CD14-positive monocyte (primary cell): ENCODE data around the gene FGD6. TPM values are rescaled to one million over a fixed set of nuclear protein-coding genes. Genes with fewer than 3 reads are reported as not detected.

Experiments
- DNase-seq, 3 donors: peaks; one replicate each; pipeline ENCODE4 v3.0.0-alpha.2; 2011 to 2022
- H2AFZ ChIP-seq: 2 replicates; pipeline ENCODE4 v1.6.0; 2012; ENCODE audit warnings: mild to moderate bottlenecking, low read depth, low read length, inconsistent platforms; ENCODE audit not compliant: insufficient read depth, poor library complexity, severe bottlenecking
- H3K27ac ChIP-seq, 2 donors: 1 replicate in 1 of 2; 2 replicates in 1 of 2; pipeline ENCODE4 v1.5.1; 2012 to 2013; ENCODE audit warnings: low read length in 2 of 2, control low read depth in 1 of 2, inconsistent platforms in 1 of 2, low read depth in 1 of 2, mild to moderate bottlenecking in 1 of 2
- H3K27me3 ChIP-seq, 2 donors: one replicate each; pipeline versions ENCODE4 v1.6.0 to v1.6.1; 2011 to 2013; ENCODE audit warnings: low read length in 2 of 2; ENCODE audit not compliant: control insufficient read depth in 2 of 2, insufficient read depth in 2 of 2
- H3K36me3 ChIP-seq, 2 donors: replicated peaks in 1 of 2; 1 replicate in 1 of 2; 2 replicates in 1 of 2; pipeline versions ENCODE4 v1.5.1 to v1.6.1; 2012 to 2013; ENCODE audit warnings: low read length in 2 of 2, control low read depth in 1 of 2, inconsistent platforms in 1 of 2, mild to moderate bottlenecking in 1 of 2; ENCODE audit not compliant: insufficient read depth in 2 of 2, control insufficient read depth in 1 of 2
- H3K4me1 ChIP-seq, 2 donors: 1 replicate in 1 of 2; 2 replicates in 1 of 2; pipeline versions ENCODE4 v1.5.1 to v1.6.1; 2012 to 2013; ENCODE audit warnings: low read length in 2 of 2, control low read depth in 1 of 2, inconsistent platforms in 1 of 2, mild to moderate bottlenecking in 1 of 2, moderate library complexity in 1 of 2; ENCODE audit not compliant: insufficient read depth in 2 of 2, control insufficient read depth in 1 of 2
- H3K4me2 ChIP-seq: replicated peaks from 2 replicates; pipeline ENCODE3; 2012; ENCODE audit warnings: low read length, moderate library complexity, mild to moderate bottlenecking; ENCODE audit not compliant: poor library complexity, severe bottlenecking; ENCODE audit errors: extremely low read depth
- H3K4me3 ChIP-seq, 3 experiments: fragments of 200-600 bp in 1 of 3; sonication (generic) in 1 of 3; replicated peaks in 1 of 3; 1 replicate in 2 of 3; 2 replicates in 1 of 3; pipeline ENCODE4 v1.5.1; 2011 to 2013; ENCODE audit warnings: low read length in 3 of 3, mild to moderate bottlenecking in 3 of 3, control low read depth in 2 of 3, low read depth in 2 of 3, inconsistent platforms in 1 of 3, moderate library complexity in 1 of 3
- H3K79me2 ChIP-seq: 2 replicates; pipeline ENCODE4 v1.6.0; 2012; ENCODE audit warnings: mild to moderate bottlenecking, control low read depth, inconsistent platforms, low read length, moderate library complexity; ENCODE audit not compliant: insufficient read depth
- H3K9ac ChIP-seq: 2 replicates; pipeline ENCODE4 v1.6.0; 2017; ENCODE audit warnings: low read length, mild to moderate bottlenecking; ENCODE audit not compliant: insufficient read depth, poor library complexity, severe bottlenecking
- H3K9me3 ChIP-seq, 2 donors: replicated peaks in 1 of 2; 1 replicate in 1 of 2; 2 replicates in 1 of 2; pipeline versions ENCODE4 v1.5.1 to v1.6.1; 2012 to 2013; ENCODE audit warnings: low read length in 2 of 2, control low read depth in 1 of 2; ENCODE audit not compliant: control insufficient read depth in 1 of 2, insufficient read depth in 1 of 2
- H4K20me1 ChIP-seq: 2 replicates; pipeline ENCODE4 v1.6.0; 2012; ENCODE audit warnings: mild to moderate bottlenecking, low read length, control low read depth, moderate library complexity; ENCODE audit not compliant: insufficient read depth
- H3K27ac Mint-ChIP-seq, 7 donors: one replicate each; pipeline ENCODE4 v1.8.0; 2020; ENCODE audit warnings: mild to moderate bottlenecking in 7 of 7, mixed read lengths in 7 of 7, moderate library complexity in 6 of 7, inconsistent platforms in 2 of 7
- H3K27me3 Mint-ChIP-seq, 3 donors: one replicate each; pipeline ENCODE4 v1.8.0; 2021 to 2022; ENCODE audit warnings: low read depth in 3 of 3, mild to moderate bottlenecking in 3 of 3, mixed read lengths in 3 of 3, moderate library complexity in 3 of 3, inconsistent platforms in 1 of 3
- H3K36me3 Mint-ChIP-seq, 2 donors: one replicate each; pipeline ENCODE4 v1.8.0; 2020; ENCODE audit warnings: mixed read lengths in 2 of 2, inconsistent platforms in 1 of 2, mild to moderate bottlenecking in 1 of 2
- H3K4me1 Mint-ChIP-seq: one replicate; pipeline ENCODE4 v1.8.0; 2020; ENCODE audit warnings: mild to moderate bottlenecking, mixed read lengths
- H3K4me3 Mint-ChIP-seq, 2 donors: one replicate each; pipeline ENCODE4 v1.8.0; 2020; ENCODE audit warnings: mild to moderate bottlenecking in 2 of 2, mixed read lengths in 2 of 2, moderate library complexity in 1 of 2
- H3K9me3 Mint-ChIP-seq, 7 donors: one replicate each; pipeline ENCODE4 v1.8.0; 2020 to 2022; ENCODE audit warnings: mixed read lengths in 7 of 7, mild to moderate bottlenecking in 6 of 7, moderate library complexity in 6 of 7, inconsistent platforms in 2 of 7
- WGBS: methylation state at CpG from one replicate; pipeline ENCODE4 v1.1.5; 2013; ENCODE audit warnings: missing lambda C conversion rate; ENCODE audit not compliant: insufficient coverage; 5-methylcytosine and 5-hydroxymethylcytosine counted together
- intact Hi-C, 2 donors: fragments of 100-400 bp; cut with micrococcal nuclease; formaldehyde crosslinking; loops; one replicate each; pipeline versions ENCODE4 v1.15.0 to v1.15.1; 2023
- polyA plus RNA-seq, 3 donors: library from polyadenylated mRNA; depleted of rRNA in 1 of 3; unstranded in 2 of 3; stranded (reverse) in 1 of 3; fragments of 300-500 nt in 2 of 3; fragments of >200 nt in 1 of 3; fragmentation: Illumina TruSeq in 2 of 3; gene quantifications; 1 replicate in 2 of 3; 2 replicates in 1 of 3; pipeline ENCODE4 v1.2.3, GENCODE V29; 2012 to 2021
- TF ChIP-seq, protein P1 (sequence below): fragments of 200-600 bp; IDR thresholded peaks from one replicate; pipeline ENCODE4 v1.8.0; 2022; ENCODE audit warnings: antibody characterized with exemption, mild to moderate bottlenecking

FGD6 gene
- polyA plus RNA-seq, 3 donors, result 4.0 to 8.1 (median 5.3) TPM

DNA sequence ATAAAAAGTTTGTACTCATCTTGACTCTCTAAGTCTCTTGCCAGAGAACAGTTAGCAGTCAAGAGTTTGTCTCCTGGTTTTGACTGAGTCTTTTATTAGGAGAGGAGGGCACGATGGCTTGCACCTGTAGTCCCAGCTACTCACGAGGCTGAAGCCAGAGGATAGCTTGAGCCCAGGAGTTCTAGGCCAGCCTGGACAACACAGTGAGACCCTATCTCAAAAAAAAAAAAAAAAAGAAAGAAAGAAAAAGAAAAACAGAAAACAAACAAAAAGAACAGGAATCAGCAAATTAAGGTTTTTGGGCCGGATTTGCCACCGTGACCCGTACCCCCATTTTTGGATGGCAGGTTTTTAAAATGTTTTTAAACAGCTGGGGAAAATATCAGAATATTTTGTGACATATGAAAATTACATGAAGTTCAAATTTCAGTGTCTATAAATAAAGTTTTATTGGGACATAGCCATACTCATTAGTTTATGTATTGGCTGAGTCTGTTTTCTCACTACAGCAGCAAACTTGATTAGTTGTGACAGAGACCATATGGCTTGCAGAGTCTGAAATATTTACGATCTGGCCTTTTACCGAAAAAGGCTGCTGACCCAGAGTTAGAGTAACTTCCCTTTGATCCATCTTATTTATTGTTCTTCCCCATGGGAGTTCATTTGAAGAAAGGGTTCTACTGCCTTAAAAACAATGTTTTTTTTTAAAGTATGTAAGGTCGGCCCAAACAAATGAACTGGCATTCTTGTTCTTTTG lies 31.5 kb upstream of the FGD6 start:
- Mint-ChIP-seq H3K4me3 (no peak overlapping the region), H3K4me1 (no peaks in the 10 kb centered on the region), H3K36me3 (peaks cover 28 to 33% of the 10 kb centered on the region in 2 donors), H3K9me3 (no peaks in the 10 kb centered on the region), H3K27me3 (peaks cover 0 to 2% (median 0%) of the 10 kb centered on the region in 3 donors), H3K27ac (peak overlapping the region in 1 of 7 donors; percentile 42)
- H3K9me3 ChIP-seq, result no peaks in the 10 kb centered on the region
- no peaks in the 10 kb centered on the region for H3K27me3 ChIP-seq
- H3K27ac ChIP-seq, result no peak overlapping the region
- intact Hi-C loops, result no loop called here
- TF ChIP-seq, protein P1, sequence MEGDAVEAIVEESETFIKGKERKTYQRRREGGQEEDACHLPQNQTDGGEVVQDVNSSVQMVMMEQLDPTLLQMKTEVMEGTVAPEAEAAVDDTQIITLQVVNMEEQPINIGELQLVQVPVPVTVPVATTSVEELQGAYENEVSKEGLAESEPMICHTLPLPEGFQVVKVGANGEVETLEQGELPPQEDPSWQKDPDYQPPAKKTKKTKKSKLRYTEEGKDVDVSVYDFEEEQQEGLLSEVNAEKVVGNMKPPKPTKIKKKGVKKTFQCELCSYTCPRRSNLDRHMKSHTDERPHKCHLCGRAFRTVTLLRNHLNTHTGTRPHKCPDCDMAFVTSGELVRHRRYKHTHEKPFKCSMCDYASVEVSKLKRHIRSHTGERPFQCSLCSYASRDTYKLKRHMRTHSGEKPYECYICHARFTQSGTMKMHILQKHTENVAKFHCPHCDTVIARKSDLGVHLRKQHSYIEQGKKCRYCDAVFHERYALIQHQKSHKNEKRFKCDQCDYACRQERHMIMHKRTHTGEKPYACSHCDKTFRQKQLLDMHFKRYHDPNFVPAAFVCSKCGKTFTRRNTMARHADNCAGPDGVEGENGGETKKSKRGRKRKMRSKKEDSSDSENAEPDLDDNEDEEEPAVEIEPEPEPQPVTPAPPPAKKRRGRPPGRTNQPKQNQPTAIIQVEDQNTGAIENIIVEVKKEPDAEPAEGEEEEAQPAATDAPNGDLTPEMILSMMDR, result no peak
- H2AFZ ChIP-seq, result no peak overlapping the region
- H3K36me3 ChIP-seq, result peaks cover 20 to 24% of the 10 kb centered on the region in 2 donors
- no peak overlapping the region for H3K4me3 ChIP-seq
- no peaks in the 10 kb centered on the region for H3K4me1 ChIP-seq
- H3K79me2 ChIP-seq, result no peaks in the 10 kb centered on the region
- H3K9ac ChIP-seq, result no peak overlapping the region
- WGBS, result 100% methylated on average over 3 of the region's 8 CpGs
- DNase-seq, result no peak
- no peaks in the 10 kb centered on the region for H4K20me1 ChIP-seq
- no peak overlapping the region for H3K4me2 ChIP-seq

DNA sequence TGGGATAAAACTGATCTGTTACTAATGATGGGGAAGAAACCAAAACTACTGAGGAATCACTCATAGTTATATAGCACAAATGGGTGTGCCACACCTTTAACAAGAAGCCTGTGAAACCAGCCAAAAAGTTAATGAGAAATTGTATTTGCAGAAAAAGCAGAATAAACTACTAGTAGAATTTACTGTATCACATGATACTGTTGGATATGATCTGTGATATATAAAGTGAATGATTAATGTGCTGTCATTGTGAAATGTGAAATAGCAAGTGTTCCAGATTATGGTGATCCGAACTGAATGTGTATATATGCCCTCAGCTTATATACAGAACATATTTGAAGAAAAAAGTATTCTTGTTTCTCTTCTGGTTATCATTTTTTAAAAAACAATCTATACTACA lies 30.8 kb upstream of the FGD6 start:
- H3K27me3 Mint-ChIP-seq, result peaks cover 0 to 2% (median 0%) of the 10 kb centered on the region in 3 donors
- peaks cover 5% of the 10 kb centered on the region for H3K79me2 ChIP-seq
- H2AFZ ChIP-seq, result no peak overlapping the region

More for the DNA sequence above, 30.8 kb upstream of the FGD6 start:
- Histone ChIP-seq H3K27ac (no peak overlapping the region), H3K4me1 (no peaks in the 10 kb centered on the region), H3K9me3 (no peaks in the 10 kb centered on the region), H3K4me3 (no peak overlapping the region), H3K27me3 (no peaks in the 10 kb centered on the region), H4K20me1 (no peaks in the 10 kb centered on the region), H3K9ac (no peak overlapping the region), H3K4me2 (no peak overlapping the region), H3K36me3 (peaks cover 22% of the 10 kb centered on the region in 2 donors)
- no peaks in the 10 kb centered on the region for H3K9me3 Mint-ChIP-seq
- no peak for DNase-seq
- H3K36me3 Mint-ChIP-seq, result peaks cover 26 to 33% of the 10 kb centered on the region in 2 donors
- no peak overlapping the region for H3K4me3 Mint-ChIP-seq
- TF ChIP-seq, protein P1, result no peak
- no peak overlapping the region for H3K27ac Mint-ChIP-seq
- intact Hi-C loops, result no loop called here
- H3K4me1 Mint-ChIP-seq, result no peaks in the 10 kb centered on the region
- no CpG with 5 or more reads among the region's 1 CpG for WGBS
